NCI-H1417 (cell line): ENCODE results near the gene NOTCH1.
A peak's percentile ranks its signal among the peaks of the same experiment; 100 is the strongest.

Experiments used
- DNase-seq, 3 experiments: peaks; one replicate each; lab custom pipeline; 2025; lab: John Stamatoyannopoulos, UW

The NOTCH1 gene

DNA sequence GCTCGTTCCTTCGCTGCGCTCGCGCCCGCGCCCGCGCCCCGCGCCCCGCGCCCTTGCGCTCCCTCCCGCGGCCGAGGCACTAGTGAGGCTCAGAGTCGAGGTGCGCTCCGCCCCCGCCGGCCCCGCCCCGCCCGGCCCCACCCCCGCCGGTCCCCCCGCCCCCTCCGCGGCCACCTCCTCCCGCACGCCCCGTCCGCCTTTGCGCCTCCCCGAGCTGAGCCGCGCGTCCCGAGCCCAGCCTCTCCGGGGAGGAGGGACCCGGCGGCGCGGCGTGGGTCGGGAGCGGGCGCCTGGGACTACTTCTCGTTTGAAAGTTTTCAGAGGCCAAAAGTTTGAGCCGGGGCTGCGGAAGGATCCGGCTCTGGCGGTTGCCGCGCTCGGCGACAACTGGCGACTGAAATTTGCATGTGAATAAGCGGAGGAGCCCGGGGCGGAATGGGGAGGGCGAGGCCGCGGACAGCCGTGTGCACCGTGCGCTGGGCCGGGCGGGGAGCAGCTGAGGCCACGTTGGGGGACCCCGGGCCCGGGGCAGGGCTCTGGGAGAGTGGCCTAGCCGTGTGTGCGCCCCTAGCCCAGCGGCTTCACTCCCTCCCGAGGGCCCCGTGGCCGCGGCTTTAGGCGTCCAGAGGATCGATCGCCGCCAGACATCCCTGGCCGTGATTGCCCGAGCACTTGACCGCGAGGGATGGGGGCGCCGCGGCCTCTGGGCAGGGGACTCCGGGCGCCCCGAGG is at the start of gene NOTCH1:
NOTCH1 (minus strand) TSS at position 84 of the 732 bp plus-strand sequence. CDS start 262 bp downstream, outside the sequence.
- peak; percentile 68 to 80 (median 80) for DNase-seq

DNA sequence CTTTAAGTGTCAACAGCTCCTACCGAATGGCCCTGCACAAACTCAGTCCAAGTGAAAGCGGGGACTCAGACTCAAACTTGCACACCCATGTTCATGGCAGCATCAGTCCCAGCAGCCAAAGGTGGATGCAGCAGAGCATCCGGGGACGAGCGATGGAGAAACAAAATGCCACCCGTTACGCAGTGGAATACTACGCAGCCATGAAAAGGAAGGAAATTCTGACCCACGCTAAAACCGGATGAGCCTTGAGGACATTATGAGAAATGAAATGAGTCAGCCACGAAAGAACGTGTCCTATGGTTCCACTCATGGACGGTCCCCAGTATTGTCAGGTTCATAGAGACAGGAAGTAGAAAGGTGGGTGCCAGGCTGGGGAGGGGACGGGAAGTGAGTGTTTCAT is 48.6 kb upstream of the NOTCH1 start:
- DNase-seq = no peak

DNA sequence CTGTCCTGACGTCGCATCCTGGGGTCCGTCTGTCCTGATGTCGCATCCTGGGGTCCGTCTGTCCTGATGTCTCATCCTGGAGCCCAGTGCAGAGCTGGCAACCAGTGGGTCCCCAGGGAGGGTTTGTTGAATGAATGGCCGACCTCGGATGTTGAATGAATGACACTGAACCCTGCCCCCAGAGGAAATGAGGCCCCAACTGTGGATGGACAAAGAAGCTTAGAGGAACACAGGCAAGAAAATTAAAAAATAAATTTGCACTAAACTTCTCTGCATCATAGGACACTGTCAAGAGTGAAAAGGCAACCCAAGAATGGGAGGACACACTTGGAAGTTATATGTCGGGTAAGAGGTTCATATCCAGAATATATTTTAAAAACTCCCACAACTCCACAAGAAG is 47.7 kb upstream of the NOTCH1 start:
- no peak for DNase-seq

DNA sequence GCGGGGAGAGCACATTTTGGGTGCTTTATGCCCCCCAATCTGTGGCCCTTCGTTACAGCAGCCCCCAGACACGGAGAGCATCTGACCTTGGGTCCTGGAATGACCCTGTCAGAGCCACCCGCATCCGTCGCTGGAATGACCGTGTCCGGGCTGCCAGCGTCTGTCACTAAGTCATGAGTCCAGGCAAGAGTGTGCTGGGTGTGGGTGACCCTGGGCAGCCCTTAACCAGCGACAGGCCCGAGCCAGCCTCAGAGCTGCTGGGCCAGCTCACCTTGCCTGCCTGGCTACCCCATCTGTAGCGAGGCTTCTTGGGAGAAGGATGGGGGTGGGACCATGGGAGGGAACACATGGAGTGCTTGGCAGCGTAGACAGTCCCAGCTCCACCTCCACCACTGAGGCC is 46.8 kb upstream of the NOTCH1 start:
- no peak for DNase-seq

DNA sequence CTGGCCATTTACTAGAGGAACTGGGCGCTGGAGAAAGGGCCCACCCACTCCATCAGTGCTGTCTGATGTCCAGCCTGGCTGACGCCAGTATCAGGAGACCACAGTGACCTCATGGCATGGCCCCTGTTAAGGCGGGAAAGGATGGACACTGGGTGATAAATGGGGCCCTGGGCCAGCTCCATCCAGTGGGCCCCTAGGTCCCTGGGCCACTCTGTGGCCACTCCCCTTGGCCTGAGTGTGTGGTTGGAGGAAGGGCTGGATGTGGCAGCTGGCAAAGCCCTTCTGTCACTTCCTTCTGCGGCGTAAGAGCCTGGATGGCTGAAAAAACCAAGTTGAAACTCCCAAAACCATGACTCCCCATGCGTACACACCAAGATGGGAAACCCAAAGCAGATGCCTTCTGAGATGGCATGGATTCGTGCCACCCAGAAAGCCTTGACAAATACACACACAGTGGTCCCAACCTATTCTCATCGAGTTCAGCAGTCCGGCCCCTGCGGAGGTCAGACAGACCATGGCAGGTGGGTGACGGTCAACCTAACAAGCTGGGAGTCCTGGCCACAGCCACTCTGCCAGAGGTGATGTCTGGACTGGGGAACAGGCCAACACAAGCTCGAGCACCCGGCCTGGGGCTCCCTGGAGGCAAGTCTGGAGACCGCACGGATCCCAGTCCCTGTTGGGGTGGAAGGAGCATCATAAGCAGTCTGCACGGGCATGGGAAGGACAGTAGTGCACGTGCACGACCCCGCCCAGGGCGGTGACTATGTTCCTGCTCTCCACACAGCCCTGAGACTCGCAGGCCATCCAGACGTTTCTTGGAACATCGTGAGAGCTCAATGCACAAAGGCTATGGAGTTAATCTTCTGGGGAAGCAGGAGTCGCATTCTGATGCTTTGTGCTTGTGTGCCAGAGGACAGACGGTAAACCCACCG is 45.2 kb upstream of the NOTCH1 start:
- no peak for DNase-seq

DNA sequence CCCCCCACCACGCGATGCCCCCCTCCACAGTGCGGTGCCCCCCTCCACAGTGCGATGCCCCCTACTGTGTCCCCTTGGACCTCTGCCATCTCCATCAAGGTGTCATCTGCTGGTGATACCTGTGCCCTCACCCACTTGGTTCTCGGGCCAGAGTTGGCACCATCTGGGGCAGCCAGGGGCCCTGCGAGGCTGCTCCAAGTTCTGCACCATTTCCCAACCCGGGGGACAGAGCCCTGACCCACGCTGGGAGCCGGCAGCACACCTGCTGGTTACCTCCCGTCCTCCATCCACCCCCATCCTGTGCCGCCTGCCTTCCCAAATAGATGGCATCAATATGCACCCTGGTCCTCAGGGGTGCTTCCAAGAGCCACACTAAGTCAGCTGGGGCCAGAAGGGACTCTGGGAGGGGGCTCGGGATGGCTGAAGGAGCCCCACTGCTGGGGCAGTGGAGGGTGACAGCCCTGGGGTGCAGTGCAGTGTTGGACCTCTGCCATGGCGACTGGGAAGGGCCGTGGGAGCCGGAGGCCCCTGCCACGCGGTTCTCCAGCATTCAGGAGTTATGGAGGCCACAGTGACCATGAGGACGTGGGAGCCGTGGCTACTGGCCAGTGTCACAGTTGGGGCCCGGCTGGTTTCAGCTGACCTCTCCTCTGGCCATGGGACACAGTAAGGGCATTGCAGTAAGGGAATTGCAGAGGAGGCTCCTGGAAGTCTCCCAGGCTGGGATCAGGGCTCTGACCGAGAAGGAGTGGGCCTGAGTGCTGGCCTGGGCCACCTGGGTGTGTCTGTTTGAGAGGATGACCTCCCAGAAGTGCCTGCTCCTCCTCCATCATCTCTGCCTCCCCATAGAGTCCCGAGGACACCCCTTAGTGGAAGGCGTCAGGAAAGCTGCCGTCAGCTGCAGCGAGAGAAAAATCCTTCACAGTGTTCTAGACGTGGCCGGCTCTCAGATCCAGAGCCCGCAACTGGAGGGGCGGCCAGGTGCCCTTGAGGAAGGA is 44.2 kb upstream of the NOTCH1 start:
- DNase-seq = no peak

DNA sequence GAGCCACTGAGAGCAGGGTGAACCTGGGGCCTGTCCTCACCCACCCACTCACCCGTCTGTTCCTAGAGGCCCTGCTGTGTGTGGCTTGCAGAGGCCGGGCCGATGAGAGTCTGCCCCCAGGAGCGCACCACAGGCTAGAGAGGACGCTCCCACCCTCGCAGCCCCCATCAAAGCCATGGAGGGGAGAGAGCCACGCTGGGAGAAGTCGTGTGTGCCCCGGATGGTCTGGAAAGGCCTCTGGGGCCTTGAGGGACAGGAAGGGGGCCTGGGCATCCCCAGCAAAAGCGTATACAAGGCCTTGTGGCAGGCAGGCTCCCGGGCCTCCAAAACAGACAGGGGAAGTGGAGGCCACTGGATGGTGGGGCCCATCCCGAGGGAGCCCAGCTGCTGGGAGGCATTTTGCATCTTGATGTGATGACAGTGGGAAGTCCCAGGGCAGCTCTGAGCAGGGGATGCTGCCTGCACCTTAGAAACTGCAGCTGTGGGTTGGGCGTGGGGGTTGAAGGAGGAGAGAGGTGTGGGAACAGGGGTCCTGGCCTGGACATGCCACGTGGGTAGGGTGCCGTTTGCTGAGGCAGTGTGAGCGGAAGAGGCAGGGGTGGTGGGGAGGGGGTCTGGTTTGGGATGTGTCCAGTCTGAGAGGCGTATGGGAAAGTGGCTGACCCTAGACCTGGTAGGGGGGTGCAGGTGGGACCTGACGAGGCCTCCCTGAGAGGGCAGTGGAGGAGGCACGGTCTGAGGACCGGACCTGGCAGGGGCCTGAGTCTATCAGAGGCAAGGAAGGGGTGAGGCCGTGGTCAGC is 43.0 kb upstream of the NOTCH1 start:
- no peak for DNase-seq

DNA sequence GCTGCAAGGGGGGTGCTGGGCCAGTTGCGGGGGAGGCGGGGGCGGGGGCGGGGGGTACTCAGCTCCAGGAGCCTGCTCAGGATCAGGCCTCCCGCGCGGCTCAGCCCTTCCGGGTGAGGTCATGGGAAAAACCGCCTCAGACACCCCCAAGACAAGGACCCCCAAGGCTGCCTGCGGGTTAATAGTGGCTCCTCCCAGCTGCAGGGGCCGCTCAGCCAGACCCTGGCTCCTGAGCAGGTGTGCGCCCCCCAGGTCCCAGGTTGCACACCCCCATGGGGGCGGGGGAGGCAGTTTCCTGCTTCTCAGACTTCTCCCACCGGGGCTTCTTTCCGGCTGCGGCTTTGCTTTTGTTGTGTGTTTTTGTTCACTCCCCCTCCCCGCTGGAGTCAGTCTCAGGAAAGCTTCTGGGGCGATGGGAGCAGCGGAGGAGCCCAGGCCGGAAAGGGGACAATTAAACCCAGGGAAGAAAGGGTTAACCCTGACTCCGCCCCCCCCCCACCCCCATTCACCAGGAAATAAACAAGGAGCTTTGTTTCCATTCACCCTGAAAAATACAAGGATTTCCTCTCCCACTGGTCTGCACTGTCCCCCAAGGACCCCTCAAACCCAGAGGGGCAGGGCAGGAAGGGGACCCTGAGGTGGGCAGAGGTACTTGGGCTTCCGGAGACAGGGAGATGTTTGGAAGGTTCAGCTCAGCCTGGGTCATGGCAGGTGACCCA is 42.3 kb upstream of the NOTCH1 start:
- DNase-seq = peak in 2 of 3 experiments; percentile 50 to 71

DNA sequence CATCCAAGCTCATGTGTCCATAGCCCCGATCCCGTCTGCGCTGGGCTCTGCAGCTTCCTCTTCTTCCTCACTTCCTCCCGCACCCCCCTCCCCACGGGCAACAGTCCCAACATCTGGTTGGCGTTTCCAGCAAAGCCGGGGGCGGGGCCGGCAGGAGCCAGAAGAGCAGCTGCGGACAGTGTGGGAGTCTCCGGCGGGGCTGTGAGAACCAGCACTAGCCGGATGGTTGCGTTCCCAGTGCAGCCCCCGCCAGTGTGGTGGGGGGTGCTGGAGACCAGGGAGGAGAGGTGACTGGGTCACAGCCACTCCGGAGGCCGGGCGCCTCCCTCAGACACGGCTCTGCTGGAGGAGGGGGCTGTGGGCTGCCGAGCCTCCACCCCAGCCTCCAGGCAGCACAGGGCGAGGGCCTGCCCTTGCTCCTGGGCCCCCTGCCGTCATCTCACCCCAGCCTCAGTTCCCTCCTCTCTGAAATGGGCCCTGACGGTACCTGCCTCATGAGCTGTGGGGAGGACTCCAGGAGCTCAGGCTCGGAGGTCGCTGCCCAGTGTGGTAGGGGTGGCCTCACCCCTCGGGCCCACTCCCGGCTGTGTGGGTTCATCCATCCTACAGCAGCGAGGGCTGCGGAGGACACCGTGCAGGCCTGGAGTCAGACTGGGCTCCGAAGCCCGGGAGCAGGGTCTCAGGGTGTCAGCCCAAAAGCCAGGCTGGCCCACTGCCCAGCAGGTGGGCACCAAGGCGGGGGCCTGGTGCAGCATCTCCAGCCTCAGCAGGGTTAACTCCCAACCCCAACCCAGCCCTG is 41.5 kb upstream of the NOTCH1 start:
- DNase-seq = no peak

DNA sequence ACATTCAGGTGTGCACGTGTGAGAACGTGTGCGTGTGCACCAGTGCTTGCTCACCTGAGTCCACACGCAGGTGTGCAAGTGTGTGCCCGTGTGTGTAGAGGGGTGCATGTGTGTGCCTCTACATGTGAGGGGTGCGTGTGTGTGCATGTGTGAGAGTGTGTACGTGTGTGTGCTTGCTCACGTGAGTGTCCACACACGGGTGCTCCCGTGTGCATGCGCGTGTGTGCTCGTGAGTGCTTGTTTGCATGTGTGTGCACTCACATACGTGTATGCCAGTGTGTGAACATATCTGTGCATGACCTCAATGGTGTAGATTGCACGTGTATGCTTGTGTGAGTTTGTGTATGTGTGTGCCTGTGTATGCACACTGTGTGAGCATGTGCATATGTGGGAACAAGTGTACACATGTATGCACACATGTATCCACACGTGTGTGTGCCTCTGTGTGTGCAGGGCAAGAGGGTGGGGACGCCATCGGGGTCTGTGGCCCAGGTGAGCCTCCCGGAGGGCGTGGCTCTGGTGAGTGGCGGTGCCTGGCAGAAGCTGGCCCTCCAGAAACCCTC is 40.6 kb upstream of the NOTCH1 start:
- DNase-seq = no peak

DNA sequence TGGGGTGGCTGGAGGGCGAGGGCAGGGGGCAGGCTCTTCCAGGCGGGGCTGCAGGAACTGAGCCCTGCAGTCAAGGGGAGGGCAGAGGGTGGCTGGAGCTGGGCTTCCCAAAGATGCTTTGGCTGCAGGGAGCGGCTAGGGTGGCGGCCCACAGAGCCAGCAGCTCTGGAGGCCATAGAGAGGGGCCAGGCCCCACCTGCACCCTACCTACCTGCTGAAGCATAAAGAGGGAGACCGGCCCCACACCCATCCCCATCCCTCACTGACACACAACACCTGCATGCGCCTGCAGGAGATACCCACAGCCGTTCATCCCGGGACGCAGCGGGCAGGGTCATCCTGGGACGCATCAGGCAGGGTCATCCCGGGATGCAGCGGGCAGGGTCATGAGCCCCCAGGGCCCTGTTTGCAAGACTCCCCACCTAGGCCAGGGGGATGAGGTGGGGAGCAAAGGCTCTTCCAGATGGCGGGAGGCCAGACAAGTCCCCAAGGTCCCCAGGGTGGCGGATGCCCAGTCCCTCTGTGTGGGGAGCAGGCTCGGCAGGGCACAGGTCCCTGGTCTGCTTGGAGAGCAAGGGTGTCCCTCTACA is 39.8 kb upstream of the NOTCH1 start:
- no peak for DNase-seq

DNA sequence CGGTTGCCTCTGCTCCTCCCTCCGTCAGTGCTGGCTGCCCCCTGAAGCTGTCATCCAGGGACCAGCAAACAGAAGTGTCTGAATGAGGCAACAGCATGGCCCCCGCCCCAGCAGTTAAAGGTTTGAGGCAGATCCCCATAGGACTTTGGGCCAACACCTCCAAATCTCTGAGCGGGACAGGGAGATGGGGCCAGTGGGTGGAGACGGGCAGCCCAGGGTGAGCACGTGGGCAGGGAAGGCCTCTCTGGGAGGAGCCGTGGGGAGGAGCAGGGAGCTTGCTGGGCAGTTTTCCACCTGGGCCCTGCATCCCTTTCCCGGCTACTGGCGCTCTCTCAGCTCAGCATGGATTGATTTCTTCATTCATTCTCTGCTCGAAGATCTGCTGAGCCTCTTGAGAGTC is 39.1 kb upstream of the NOTCH1 start:
- DNase-seq = no peak

DNA sequence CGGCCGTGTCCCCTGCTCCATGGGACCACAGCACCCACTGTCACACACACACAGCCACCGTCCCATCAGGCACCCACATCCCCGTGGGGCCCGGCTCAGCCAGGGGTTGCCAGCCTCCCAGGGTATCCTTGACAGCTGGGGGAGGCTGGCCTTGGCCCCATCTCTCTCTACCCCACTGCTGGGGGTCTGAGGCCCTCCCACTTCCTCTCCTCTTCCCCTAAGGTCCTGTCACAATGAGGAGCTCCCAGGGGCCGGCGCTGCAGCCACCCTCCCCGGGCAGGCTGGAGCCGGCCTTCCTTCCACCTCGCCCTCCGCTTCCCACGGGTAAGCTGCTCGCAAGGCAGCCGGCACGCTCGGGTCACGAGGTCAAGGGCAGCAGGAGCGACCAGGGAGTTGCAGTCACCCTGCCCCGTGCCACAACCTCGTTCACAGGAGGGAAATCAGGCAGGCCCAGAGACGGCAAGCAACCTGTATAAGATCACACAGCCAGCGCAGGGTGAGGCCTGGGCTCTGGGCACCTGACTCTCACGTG is 38.6 kb upstream of the NOTCH1 start:
- DNase-seq = no peak

DNA sequence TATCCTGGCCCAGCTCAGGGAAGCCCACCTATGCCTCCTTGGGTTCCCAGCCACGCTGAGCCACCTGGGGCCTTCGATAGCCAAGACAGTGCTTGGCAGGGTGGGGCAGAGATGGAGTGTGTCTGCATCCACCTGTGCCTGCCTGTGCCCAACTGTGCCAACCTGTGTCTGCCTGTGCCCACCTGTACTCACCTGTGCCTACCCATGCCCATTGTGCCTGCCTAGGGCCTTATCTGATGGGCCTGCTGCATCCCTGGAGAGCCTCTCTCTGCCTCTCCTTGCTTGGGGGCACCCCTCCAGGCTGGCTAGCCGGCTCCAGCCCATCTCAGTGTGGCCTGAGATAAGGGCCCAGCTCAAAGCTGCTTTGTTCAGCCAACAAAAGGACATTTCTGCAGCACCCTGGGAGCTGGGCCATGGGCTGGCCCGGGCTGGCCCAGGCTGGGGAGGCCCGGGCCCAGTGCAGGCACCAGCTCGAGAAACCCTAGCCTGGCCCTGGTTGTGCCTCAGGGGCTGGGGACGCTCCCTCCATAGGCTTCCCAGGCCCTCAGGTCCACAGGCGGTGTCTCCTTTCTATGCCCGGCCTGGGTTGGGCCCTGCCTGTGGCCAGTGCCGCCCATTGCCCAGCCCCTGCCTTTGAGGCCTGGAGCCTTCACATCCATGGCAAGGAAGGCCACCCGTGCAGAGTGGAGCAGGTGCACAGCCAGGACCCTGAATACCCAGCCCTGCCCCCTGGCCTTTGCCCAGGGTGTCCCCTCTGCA is 37.3 kb upstream of the NOTCH1 start:
- DNase-seq = no peak

DNA sequence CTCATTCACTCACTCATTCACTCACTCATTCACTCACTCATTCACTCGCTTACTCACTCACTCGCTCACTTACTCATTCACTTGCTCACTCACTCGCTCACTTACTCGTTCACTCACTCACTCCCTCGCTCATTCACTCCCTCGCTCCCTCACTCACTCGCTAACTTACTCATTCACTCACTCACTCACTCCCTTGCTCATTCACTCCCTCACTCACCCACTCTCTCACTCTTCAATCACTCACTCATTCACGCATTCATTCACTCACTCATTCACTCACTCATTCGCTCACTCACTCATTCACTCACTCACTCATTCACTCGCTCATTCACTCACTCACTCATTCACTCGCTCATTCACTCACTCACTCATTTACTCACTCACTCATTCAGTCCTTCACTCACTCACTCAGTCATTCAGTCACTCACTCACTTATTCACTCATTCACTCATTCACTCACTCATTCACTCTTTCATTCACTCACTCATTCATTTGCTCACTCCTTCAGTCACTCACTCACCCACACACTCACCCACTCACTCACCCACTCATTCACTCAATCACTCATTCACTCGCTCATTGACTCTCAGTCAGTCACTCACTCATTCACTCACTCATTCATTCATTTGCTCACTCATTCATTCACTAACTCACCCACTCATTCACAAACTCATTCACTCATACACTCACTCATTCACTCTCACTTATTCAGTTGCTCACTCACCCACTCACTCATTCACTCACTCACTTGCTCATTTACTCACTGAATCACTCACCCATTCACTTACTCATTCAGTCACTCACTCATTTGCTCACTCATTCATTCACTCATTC is 36.0 kb upstream of the NOTCH1 start:
- peak in 1 of 3 experiments; percentile 20 for DNase-seq

DNA sequence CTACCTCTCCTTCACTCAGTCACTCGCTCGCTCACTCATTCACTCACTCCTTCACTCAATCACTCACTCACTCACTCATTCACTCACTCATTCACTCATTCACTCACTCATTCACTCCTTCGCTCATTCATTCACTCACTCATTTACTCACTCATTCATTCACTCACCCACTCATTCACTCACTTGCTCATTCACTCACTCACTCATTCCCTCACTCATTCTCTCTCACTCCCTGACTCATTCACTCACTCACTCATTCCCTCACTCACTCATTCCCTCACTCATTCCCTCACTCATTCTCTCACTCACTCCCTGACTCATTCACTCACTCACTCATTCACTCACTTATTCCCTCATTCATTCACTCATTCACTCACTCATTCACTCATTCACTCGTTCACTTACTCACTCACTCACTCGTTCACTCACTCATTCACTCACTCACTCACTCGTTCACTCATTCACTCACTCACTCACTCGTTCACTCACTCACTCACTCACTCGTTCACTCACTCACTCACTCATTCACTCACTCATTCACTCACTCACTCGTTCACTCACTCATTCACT is 33.9 kb upstream of the NOTCH1 start:
- peak in 2 of 3 experiments; percentile 59 to 70 for DNase-seq
